H54 (cell line): ENCODE results near the gene MRPS34.

Source experiments
- DNase-seq: peaks from one replicate; pipeline ENCODE4 v3.0.0; 2011; ENCODE audit warnings: low spot score, mixed read lengths; ENCODE audit not compliant: insufficient read length
- FAIRE-seq: peaks from 3 replicates; lab custom pipeline; 2011; peaks lifted over from hg19 to GRCh38; lab: Jason Lieb, UNC
- POLR2A ChIP-seq: IDR thresholded peaks from 2 replicates; pipeline ENCODE4 v1.6.1; 2011; ENCODE audit warnings: low read depth, mild to moderate bottlenecking, low read length

Gene MRPS34

GRCh38 chr16:1749152-1750117, 23.5 kb downstream of the MRPS34 start:
- FAIRE-seq: no peak
- TF ChIP-seq POLR2A: no peak
- peak; percentile 60 for DNase-seq

GRCh38 chr16:1747934-1748333, 25.0 kb downstream of the MRPS34 start:
- FAIRE-seq: no peak
- no peak for DNase-seq
- no peak for TF ChIP-seq POLR2A

DNA sequence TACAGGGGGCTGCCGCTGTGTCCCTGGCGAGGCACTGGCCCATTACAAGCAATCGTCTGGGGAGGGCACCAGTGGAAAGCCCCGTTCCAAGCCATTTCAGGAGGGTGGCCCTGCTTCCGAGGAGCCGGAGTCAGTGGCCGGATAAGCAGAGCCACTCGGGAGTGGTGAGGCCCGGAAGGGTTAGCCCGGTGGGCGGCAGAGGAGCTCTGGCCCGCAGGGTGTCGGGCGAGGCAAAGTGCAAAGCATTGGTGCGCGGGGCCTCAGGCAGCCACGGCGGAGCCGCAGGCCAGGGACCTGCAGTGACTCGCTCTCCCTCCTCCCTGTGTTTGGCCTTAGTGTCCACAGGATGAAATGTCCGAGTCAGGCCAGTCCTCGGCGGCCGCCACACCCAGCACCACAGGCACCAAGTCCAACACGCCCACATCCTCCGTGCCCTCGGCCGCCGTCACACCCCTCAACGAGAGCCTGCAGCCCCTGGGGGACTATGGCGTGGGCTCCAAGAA, 26.2 kb downstream of the MRPS34 start:
- FAIRE-seq: no peak
- DNase-seq: peak; percentile 56
- TF ChIP-seq POLR2A: 0 out of 2 replicates have a peak, but pooled peaks have one; percentile 29

- FAIRE-seq: peak; percentile 82
Measured at GRCh38 chr16:1745900-1746692, 26.8 kb downstream of the MRPS34 start.

DNA sequence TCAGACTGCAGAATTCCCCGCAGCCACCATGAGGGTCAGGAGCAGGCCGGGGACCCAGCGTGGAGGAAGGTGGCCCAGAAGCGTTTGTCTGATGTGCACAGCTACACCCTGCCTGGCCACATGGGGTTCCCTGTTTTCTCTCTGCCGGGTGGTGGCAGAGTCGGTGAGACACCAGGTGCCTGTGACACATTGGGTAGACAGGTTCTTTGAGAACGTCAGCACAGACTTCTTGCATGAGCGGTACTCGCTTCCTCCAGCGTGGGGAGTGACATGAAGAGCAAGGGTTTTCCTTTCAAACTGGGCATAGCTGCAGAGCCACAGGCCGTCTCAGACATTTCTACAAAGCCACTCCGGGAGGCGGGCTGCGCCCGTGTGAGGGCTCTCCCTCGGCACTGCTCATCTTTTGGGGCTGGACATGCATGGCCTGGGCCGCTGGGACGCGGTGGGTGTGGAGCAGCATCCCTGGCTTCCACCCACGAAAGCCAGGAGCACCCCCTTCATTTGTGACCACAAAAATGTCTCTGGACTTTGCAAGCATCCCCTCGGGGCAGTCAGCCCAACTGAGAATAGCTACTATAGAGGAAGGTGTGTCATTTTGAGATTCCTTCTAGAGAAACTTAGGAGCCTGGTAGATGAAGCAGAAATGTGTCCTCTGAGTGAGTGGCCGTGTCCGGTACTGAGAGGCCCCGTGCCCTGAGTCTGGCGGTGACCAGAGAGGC, 27.6 kb downstream of the MRPS34 start:
- DNase-seq (peak; percentile 69), FAIRE-seq (no peak)
- TF ChIP-seq POLR2A: no peak

More at GRCh38 chr16:1745900-1746692, 26.8 kb downstream of the MRPS34 start:
- 0 out of 2 replicates have a peak, but pooled peaks have one; percentile 21 for TF ChIP-seq POLR2A
- peak; percentile 95 for DNase-seq

- no peak for TF ChIP-seq POLR2A
- FAIRE-seq (no peak), DNase-seq (no peak)
Measured at GRCh38 chr16:1744338-1744840, 28.5 kb downstream of the MRPS34 start.

- no peak for DNase-seq
- no peak for FAIRE-seq
- no peak for TF ChIP-seq POLR2A
Measured at GRCh38 chr16:1743376-1744337, 29.3 kb downstream of the MRPS34 start.

GRCh38 chr16:1741553-1742165, 31.3 kb downstream of the MRPS34 start:
- FAIRE-seq (no peak), DNase-seq (no peak)
- no peak for TF ChIP-seq POLR2A

- TF ChIP-seq POLR2A: no peak
- DNase-seq: no peak
- no peak for FAIRE-seq
Measured at GRCh38 chr16:1740781-1741490, 32.0 kb downstream of the MRPS34 start.

GRCh38 chr16:1740234-1740633, 32.7 kb downstream of the MRPS34 start:
- no peak for FAIRE-seq
- TF ChIP-seq POLR2A: no peak
- no peak for DNase-seq

- no peak for TF ChIP-seq POLR2A
- DNase-seq (no peak), FAIRE-seq (no peak)
Measured at GRCh38 chr16:1734816-1735215, 38.1 kb downstream of the MRPS34 start.
